AG09319 (cell line): ENCODE results near the gene RBM47.
"Not testable (repeated sequence)": the region's sequence is repeated elsewhere in the genome, so short reads cannot be mapped to it uniquely, and the experiment has no call there.

Source experiments
- DNase-seq: peaks from one replicate; pipeline ENCODE4 v3.0.0-alpha.2; 2010; ENCODE audit warnings: low read depth; ENCODE audit errors: extremely low read depth
- TF ChIP-seq, protein P1 (sequence below): IDR thresholded peaks from 2 replicates; pipeline ENCODE4 v1.5.1; 2011; ENCODE audit warnings: low read depth, mild to moderate bottlenecking, inconsistent platforms, low read length, moderate library complexity

Gene RBM47

DNA sequence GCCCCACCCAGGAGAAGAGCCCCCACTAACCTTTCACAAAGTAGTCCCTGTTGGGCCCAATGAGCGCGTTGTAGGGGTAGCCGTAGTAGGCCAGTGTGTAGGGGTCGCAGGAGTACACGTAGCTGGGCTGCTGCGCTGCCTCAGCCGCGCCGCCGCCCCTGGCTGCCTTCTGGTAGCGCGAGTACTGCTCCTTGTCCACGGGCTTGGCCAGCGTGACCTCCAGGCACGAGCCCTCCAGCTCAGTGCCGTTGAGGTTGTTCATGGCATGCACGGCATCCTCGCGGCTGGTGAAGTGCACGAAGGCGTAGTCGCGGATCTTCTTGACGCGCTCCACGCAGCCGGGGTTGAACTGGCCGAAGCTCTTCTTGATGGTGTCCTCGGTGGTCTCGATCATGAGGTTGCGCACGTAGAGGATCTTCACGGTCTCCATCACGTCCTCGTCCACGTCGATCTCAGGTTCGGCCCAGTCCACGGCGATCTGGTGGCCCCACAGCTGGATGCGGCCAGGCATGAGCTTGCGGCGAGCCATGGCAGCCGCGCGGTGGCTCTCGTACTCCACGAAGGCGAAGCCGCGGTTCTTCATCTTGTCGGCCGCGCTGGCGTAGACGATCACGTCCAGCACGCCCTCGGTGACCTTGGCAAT lies 191.8 kb downstream of the RBM47 start:
- DNase-seq, result no peak
- TF ChIP-seq, protein P1, sequence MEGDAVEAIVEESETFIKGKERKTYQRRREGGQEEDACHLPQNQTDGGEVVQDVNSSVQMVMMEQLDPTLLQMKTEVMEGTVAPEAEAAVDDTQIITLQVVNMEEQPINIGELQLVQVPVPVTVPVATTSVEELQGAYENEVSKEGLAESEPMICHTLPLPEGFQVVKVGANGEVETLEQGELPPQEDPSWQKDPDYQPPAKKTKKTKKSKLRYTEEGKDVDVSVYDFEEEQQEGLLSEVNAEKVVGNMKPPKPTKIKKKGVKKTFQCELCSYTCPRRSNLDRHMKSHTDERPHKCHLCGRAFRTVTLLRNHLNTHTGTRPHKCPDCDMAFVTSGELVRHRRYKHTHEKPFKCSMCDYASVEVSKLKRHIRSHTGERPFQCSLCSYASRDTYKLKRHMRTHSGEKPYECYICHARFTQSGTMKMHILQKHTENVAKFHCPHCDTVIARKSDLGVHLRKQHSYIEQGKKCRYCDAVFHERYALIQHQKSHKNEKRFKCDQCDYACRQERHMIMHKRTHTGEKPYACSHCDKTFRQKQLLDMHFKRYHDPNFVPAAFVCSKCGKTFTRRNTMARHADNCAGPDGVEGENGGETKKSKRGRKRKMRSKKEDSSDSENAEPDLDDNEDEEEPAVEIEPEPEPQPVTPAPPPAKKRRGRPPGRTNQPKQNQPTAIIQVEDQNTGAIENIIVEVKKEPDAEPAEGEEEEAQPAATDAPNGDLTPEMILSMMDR, result no peak

GRCh38 chr4:40435306-40435705 lies 194.4 kb downstream of the RBM47 start:
- not testable (repeated sequence) for DNase-seq

- TF ChIP-seq, protein P1, result no peak
- no peak for DNase-seq
These were observed 195.5 kb downstream of the RBM47 start for GRCh38 chr4:40434126-40434687.

DNA sequence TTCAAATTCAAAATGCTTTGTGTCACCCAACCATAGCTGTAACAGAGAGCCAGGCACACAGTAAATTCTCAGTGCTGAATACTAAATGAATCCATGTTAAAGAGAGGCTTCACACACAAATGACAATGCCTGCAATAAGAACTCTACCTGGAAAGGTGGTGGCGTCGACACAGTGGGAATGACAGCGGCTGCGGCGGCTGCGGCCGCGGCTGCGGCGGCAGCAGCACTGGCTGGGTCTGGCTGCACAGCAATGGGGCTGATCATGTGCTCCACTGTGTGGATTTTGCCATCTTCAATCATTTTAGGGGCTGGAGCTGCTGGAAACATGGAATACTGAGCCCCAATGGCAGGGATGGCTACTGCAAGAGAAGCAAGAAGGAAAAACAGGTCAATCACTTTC lies 197.2 kb downstream of the RBM47 start:
- TF ChIP-seq, protein P1, result no peak
- no peak for DNase-seq

DNA sequence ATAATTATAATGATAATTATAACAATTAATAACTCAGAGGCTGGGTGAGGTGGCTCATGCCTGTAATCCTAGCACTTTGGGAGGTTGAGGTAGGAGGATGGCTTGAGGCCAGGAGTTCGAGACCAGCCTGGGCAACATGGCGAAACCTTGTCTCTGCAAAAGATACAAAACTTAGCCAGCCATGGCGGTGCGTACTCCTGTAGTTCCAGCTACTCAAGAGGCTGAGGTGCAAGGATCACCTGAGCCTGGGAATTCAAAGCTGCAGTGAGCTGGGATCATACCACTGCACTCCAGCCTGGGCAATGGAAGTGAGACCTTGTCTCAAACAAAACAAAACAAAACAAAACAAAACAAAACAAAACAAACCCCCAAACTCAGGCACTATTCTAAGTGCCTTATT lies 201.8 kb downstream of the RBM47 start:
- DNase-seq, result not testable (repeated sequence)

- DNase-seq, result no peak
These were observed 202.5 kb downstream of the RBM47 start for GRCh38 chr4:40427128-40427527.

GRCh38 chr4:40425799-40426574 lies 203.7 kb downstream of the RBM47 start:
- DNase-seq, result no peak
- TF ChIP-seq, protein P1, result no peak

More at GRCh38 chr4:40427128-40427527, 202.5 kb downstream of the RBM47 start:
- TF ChIP-seq, protein P1, result no peak

DNA sequence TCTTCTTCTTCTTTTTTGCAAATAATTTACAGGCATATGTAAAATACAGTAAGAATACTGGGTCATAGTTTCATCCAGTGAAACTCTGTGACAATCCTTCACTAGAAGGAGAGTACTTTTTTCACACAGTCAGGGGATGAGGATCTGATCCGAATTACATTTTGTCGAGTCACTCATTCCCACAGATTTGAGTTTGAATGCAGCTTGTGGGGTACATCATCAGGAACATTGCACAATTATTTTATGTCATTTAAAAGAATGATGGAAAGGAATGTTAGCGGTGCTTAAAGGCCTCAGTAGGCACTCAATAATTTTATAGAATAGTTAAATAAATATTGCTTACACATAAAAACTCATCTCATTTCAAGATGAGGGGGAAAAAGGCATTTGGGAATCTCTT lies 205.9 kb downstream of the RBM47 start:
- no peak for DNase-seq
- TF ChIP-seq, protein P1, result no peak
